SK-N-SH (cell line): Measurements from ENCODE around the gene SLC32A1. TPM values are rescaled to one million over a fixed set of nuclear protein-coding genes. Genes with fewer than 3 reads are reported as not detected.

Experiments used
- CTCF ChIA-PET: fragments of 300-600, 350-600 bp; formaldehyde crosslinking; extraction: SDS; loops from one replicate; lab custom pipeline; 2021; lab: Yijun Ruan, JAX
- POLR2A ChIA-PET: fragments of 350-600 bp; sonication (Branson Sonifier 250); formaldehyde crosslinking; extraction: SDS; loops from one replicate; lab custom pipeline; 2020; ENCODE audit warnings: antibody characterized with exemption, inconsistent platforms; lab: Yijun Ruan, JAX
- DNase-seq: peaks from one replicate; pipeline ENCODE4 v3.0.0; 2012
- H2AFZ ChIP-seq: fragments of 200-600 bp; sonication (generic); 2 replicates; pipeline ENCODE4 v1.8.1; 2016; ENCODE audit warnings: antibody characterized with exemption, mild to moderate bottlenecking, low read depth
- H3F3A ChIP-seq: fragments of 200-600 bp; sonication (generic); replicated peaks from 2 replicates; pipeline ENCODE3; 2016; ENCODE audit warnings: antibody characterized with exemption, mild to moderate bottlenecking; ENCODE audit not compliant: insufficient read depth
- H3K27ac ChIP-seq, 2 experiments: fragments of 200-500 bp in 1 of 2; fragments of 200-600 bp in 1 of 2; sonication (Bioruptor generic) in 1 of 2; sonication (generic), shearing (Covaris generic) in 1 of 2; 2 replicates each; pipeline versions ENCODE4 v1.5.1 to v1.6.1; 2014 to 2016; ENCODE audit warnings: low read depth in 2 of 2, inconsistent platforms in 1 of 2, low read length in 1 of 2, mild to moderate bottlenecking in 1 of 2, mixed read lengths in 1 of 2
- H3K27me3 ChIP-seq: fragments of 200-600 bp; sonication (generic), shearing (Covaris generic); 2 replicates; pipeline ENCODE4 v1.6.1; 2016; ENCODE audit warnings: mixed run types; ENCODE audit not compliant: insufficient read depth
- H3K36me3 ChIP-seq, 2 experiments: fragments of 200-500 bp in 1 of 2; fragments of 200-600 bp in 1 of 2; sonication (Bioruptor generic) in 1 of 2; sonication (generic) in 1 of 2; replicated peaks in 1 of 2; 2 replicates each; pipeline versions ENCODE3 to v1.5.1; 2014 to 2016; ENCODE audit warnings: low read length in 1 of 2, mild to moderate bottlenecking in 1 of 2; ENCODE audit not compliant: insufficient read depth in 2 of 2, control insufficient read depth in 1 of 2
- H3K4me1 ChIP-seq, 2 experiments: fragments of 200-500 bp in 1 of 2; fragments of 200-600 bp in 1 of 2; sonication (Bioruptor generic) in 1 of 2; sonication (generic), shearing (Covaris generic) in 1 of 2; 2 replicates each; pipeline versions ENCODE4 v1.5.1 to v1.6.1; 2014 to 2016; ENCODE audit warnings: low read depth in 1 of 2, low read length in 1 of 2, mixed run types in 1 of 2; ENCODE audit not compliant: insufficient read depth in 2 of 2, control insufficient read depth in 1 of 2
- H3K4me2 ChIP-seq: fragments of 200-600 bp; sonication (generic), shearing (Covaris generic); 2 replicates; pipeline ENCODE4 v1.6.1; 2017; ENCODE audit warnings: mixed run types
- H3K4me3 ChIP-seq, 2 experiments: fragments of 200-500 bp in 1 of 2; fragments of 200-600 bp in 1 of 2; sonication (Bioruptor generic) in 1 of 2; sonication (generic), shearing (Covaris generic) in 1 of 2; 2 replicates each; pipeline versions ENCODE4 v1.5.1 to v1.8.1; 2014 to 2016; ENCODE audit warnings: low read depth in 2 of 2, inconsistent platforms in 1 of 2, low read length in 1 of 2, mild to moderate bottlenecking in 1 of 2, mixed read lengths in 1 of 2, moderate library complexity in 1 of 2
- H3K79me2 ChIP-seq: fragments of 200-600 bp; sonication (generic); 2 replicates; pipeline ENCODE4 v1.8.1; 2017; ENCODE audit warnings: mild to moderate bottlenecking; ENCODE audit not compliant: insufficient read depth
- H3K9ac ChIP-seq: fragments of 200-600 bp; sonication (generic); 2 replicates; pipeline ENCODE4 v1.6.1; 2017; ENCODE audit warnings: mixed run types
- H3K9me2 ChIP-seq: fragments of 200-600 bp; sonication (generic); 2 replicates; pipeline ENCODE4 v1.6.1; 2017; ENCODE audit warnings: mixed run types
- H3K9me3 ChIP-seq: fragments of 200-600 bp; sonication (generic); 2 replicates; pipeline ENCODE4 v1.6.1; 2017; ENCODE audit warnings: mixed run types, mild to moderate bottlenecking, moderate library complexity
- H4K20me1 ChIP-seq: fragments of 200-600 bp; sonication (generic); 2 replicates; pipeline ENCODE4 v1.6.1; 2017; ENCODE audit warnings: mild to moderate bottlenecking, mixed run types; ENCODE audit not compliant: insufficient read depth
- ELF1 ChIP-seq: IDR thresholded peaks from 2 replicates; pipeline ENCODE4 v1.4.0; 2012
- EP300 ChIP-seq, 2 experiments: IDR thresholded peaks; 2 replicates each; pipeline versions ENCODE4 v1.4.0 to v1.6.1; 2012; ENCODE audit warnings: borderline replicate concordance in 1 of 2, low read depth in 1 of 2, low read length in 1 of 2
- EZH2phosphoT487 ChIP-seq: fragments of 200-600 bp; sonication (generic); IDR thresholded peaks from 2 replicates; pipeline ENCODE4 v1.6.1; 2017; ENCODE audit warnings: low read depth, mixed run types, mild to moderate bottlenecking, antibody characterized with exemption, moderate library complexity, borderline replicate concordance
- GATA2 ChIP-seq: sonication (generic); formaldehyde crosslinking; IDR thresholded peaks from 2 replicates; pipeline ENCODE4 v1.5.0; 2020; ENCODE audit warnings: mild to moderate bottlenecking, missing genetic modification reagents
- IRF3 ChIP-seq: fragments of 150-350 bp; IDR thresholded peaks from 2 replicates; pipeline ENCODE4 v1.6.1; 2016; ENCODE audit warnings: mild to moderate bottlenecking, low read depth, low read length
- MEF2A ChIP-seq: IDR thresholded peaks from 2 replicates; pipeline ENCODE4 v1.4.0; 2012; ENCODE audit warnings: low read depth, borderline replicate concordance
- NFIC ChIP-seq: IDR thresholded peaks from 2 replicates; pipeline ENCODE4 v1.4.0; 2012; ENCODE audit warnings: borderline replicate concordance
- NRF1 ChIP-seq: IDR thresholded peaks from 2 replicates; pipeline ENCODE4 v1.6.1; 2012; ENCODE audit warnings: low read depth, mild to moderate bottlenecking, low read length
- RAD21 ChIP-seq: IDR thresholded peaks from 2 replicates; pipeline ENCODE4 v1.6.1; 2012; ENCODE audit warnings: mild to moderate bottlenecking, low read length
- RCOR1 ChIP-seq: fragments of 150-350 bp; IDR thresholded peaks from 2 replicates; pipeline ENCODE4 v1.6.1; 2017; ENCODE audit warnings: antibody characterized with exemption, low read length
- REST ChIP-seq: IDR thresholded peaks from 2 replicates; pipeline ENCODE4 v1.6.1; 2012; ENCODE audit warnings: mild to moderate bottlenecking, low read depth, low read length, moderate library complexity
- RFX5 ChIP-seq: IDR thresholded peaks from 2 replicates; pipeline ENCODE4 v1.6.1; 2012; ENCODE audit warnings: mild to moderate bottlenecking, improper control_type of control experiment, low read length
- RXRA ChIP-seq: IDR thresholded peaks from 2 replicates; pipeline ENCODE4 v1.4.0; 2012; ENCODE audit warnings: low read depth, mild to moderate bottlenecking, borderline replicate concordance
- TAF1 ChIP-seq: IDR thresholded peaks from 2 replicates; pipeline ENCODE4 v1.6.1; 2012; ENCODE audit warnings: low read depth, mild to moderate bottlenecking, low read length, moderate library complexity, borderline replicate concordance
- TCF12 ChIP-seq: IDR thresholded peaks from 2 replicates; pipeline ENCODE4 v1.4.0; 2012
- TEAD4 ChIP-seq: IDR thresholded peaks from 2 replicates; pipeline ENCODE4 v1.4.0; 2012; ENCODE audit warnings: mild to moderate bottlenecking, borderline replicate concordance; ENCODE audit not compliant: insufficient read depth
- USF1 ChIP-seq: IDR thresholded peaks from 2 replicates; pipeline ENCODE4 v1.4.0; 2012; ENCODE audit warnings: low read depth, borderline replicate concordance
- USF2 ChIP-seq: fragments of 150-350 bp; IDR thresholded peaks from 2 replicates; pipeline ENCODE4 v1.6.1; 2017; ENCODE audit warnings: antibody characterized with exemption, low read length, low read depth, borderline replicate concordance
- YY1 ChIP-seq: IDR thresholded peaks from 2 replicates; pipeline ENCODE4 v1.4.0; 2012; ENCODE audit warnings: low read depth, mild to moderate bottlenecking
- WGBS: methylation state at CpG from one replicate; pipeline ENCODE4 v1.1.6; 2017; ENCODE audit warnings: low lambda C conversion rate; 5-methylcytosine and 5-hydroxymethylcytosine counted together
- polyA plus RNA-seq, 3 experiments: library from polyadenylated mRNA; depleted of rRNA; stranded (reverse); fragments of >200 nt; gene quantifications; 2 replicates each; pipeline ENCODE4 v1.2.3, GENCODE V29; 2012

Gene SLC32A1
- polyA plus RNA-seq, 1 of the 3 experiments (the other 2 are of a cell fraction): not detected

GRCh38 chr20:38759106-38759505 is 34.8 kb downstream of the SLC32A1 start:
- no peak overlapping the region for H3K9ac ChIP-seq
- no peak overlapping the region for H2AFZ ChIP-seq
- H3K36me3 ChIP-seq: peaks cover 37 to 73% of the 10 kb centered on the region in 2 experiments
- no peak for DNase-seq
- no peaks in the 10 kb centered on the region for H3K9me2 ChIP-seq
- no peaks in the 10 kb centered on the region for H3F3A ChIP-seq
- H3K4me1 ChIP-seq: no peaks in the 10 kb centered on the region
- no peak for TF ChIP-seq NRF1
- no peak overlapping the region for H3K27ac ChIP-seq
- no peaks in the 10 kb centered on the region for H3K79me2 ChIP-seq
- H3K4me2 ChIP-seq: no peak overlapping the region
- H3K9me3 ChIP-seq: no peaks in the 10 kb centered on the region
- no peaks in the 10 kb centered on the region for H3K27me3 ChIP-seq
- CTCF ChIA-PET: interaction anchor here (0.6 to 15.8 kb wide), 4 partner anchors 8 to 199 kb away, joined by 4 to 321 read pairs (median 52); partner anchors contain the start of gene ACTR5
- no peak overlapping the region for H3K4me3 ChIP-seq
- H4K20me1 ChIP-seq: no peaks in the 10 kb centered on the region
- POLR2A ChIA-PET: no interaction called here
- 92% methylated on average over 7 of the region's 7 CpGs for WGBS

DNA sequence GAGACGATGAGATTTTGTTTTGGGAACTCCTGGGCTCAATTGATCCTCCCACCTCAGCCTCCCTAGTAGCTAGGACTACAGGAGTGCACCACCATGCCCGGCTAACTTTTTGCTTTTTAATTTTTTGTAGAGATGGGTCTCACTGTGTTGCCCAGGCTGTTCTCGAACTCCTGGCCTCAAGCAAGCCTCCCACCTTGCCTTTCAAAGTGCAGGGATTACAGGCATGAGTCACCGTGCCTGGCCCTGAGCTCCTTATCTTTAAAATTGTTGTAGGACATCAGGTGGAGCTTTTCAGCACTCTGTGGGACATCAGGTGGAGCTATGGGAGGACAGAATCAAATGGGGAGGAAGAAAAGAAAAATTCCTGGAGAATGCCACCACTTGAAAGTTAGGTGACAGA is 36.7 kb downstream of the SLC32A1 start:
- DNase-seq: no peak
- no peaks in the 10 kb centered on the region for H3K27me3 ChIP-seq
- no peak overlapping the region for H3K4me2 ChIP-seq
- H3K79me2 ChIP-seq: no peaks in the 10 kb centered on the region
- H3K4me3 ChIP-seq: no peak overlapping the region
- no peak overlapping the region for H2AFZ ChIP-seq
- POLR2A ChIA-PET: no interaction called here
- H3F3A ChIP-seq: no peaks in the 10 kb centered on the region
- H3K9ac ChIP-seq: no peak overlapping the region
- H3K27ac ChIP-seq: no peak overlapping the region
- H3K9me2 ChIP-seq: no peaks in the 10 kb centered on the region
- H3K36me3 ChIP-seq: peaks cover 30 to 73% of the 10 kb centered on the region in 2 experiments
- CTCF ChIA-PET: interaction anchor here (1.6 to 15.8 kb wide), 4 partner anchors 10 to 134 kb away, joined by 5 to 321 read pairs (median 53); partner anchors contain the start of gene ACTR5
- H3K4me1 ChIP-seq: peaks cover 0 to 9% of the 10 kb centered on the region in 2 experiments; a peak in 1 of 4 replicates
- WGBS: 93% methylated on average over 4 of the region's 4 CpGs
- no peaks in the 10 kb centered on the region for H4K20me1 ChIP-seq
- no peaks in the 10 kb centered on the region for H3K9me3 ChIP-seq
- no peak for TF ChIP-seq TEAD4
- no peak for TF ChIP-seq MEF2A
- no peak for TF ChIP-seq RAD21
- no peak for TF ChIP-seq TCF12
- TF ChIP-seq IRF3: no peak
- no peak for TF ChIP-seq RCOR1
- no peak for TF ChIP-seq NFIC
- no peak for TF ChIP-seq YY1
- no peak for TF ChIP-seq GATA2
- no peak for TF ChIP-seq RXRA
- no peak for TF ChIP-seq REST
- TF ChIP-seq NRF1: no peak
- TF ChIP-seq USF2: no peak
- TF ChIP-seq EZH2phosphoT487: no peak
- TF ChIP-seq TAF1: no peak
- TF ChIP-seq RFX5: no peak
- TF ChIP-seq USF1: no peak
- no peak for TF ChIP-seq EP300 (IDR thresholded peaks at IDR 0.05; ENCODE audit: borderline replicate concordance in 1 of 2, low read depth in 1 of 2, low read length in 1 of 2)
- no peak for TF ChIP-seq ELF1
